HFFc6 (cell line): ENCODE results near the gene PAPSS2. TPM values are rescaled to one million over a fixed set of nuclear protein-coding genes. Genes with fewer than 3 reads are reported as not detected.

Experiments
- DNase-seq: peaks from one replicate; pipeline ENCODE4 v3.0.0-alpha.2; 2018
- H3K27ac Mint-ChIP-seq: 2 replicates; pipeline ENCODE4 v1.8.0; 2020; ENCODE audit warnings: mild to moderate bottlenecking, mixed read lengths
- H3K27me3 Mint-ChIP-seq: 2 replicates; pipeline ENCODE4 v1.8.0; 2021; ENCODE audit warnings: mild to moderate bottlenecking, moderate library complexity, mixed read lengths; ENCODE audit not compliant: insufficient read depth
- H3K36me3 Mint-ChIP-seq: 2 replicates; pipeline ENCODE4 v1.8.0; 2021; ENCODE audit warnings: low read depth, mixed read lengths
- H3K4me1 Mint-ChIP-seq: 2 replicates; pipeline ENCODE4 v1.8.0; 2020; ENCODE audit warnings: low read depth, mixed read lengths
- H3K4me3 Mint-ChIP-seq: 2 replicates; pipeline ENCODE4 v1.8.0; 2020; ENCODE audit warnings: mild to moderate bottlenecking, moderate library complexity, mixed read lengths
- H3K9me3 Mint-ChIP-seq: 2 replicates; pipeline ENCODE4 v1.8.0; 2020; ENCODE audit warnings: mild to moderate bottlenecking, mixed read lengths
- CTCF ChIP-seq: fragments of 200-600 bp; sonication (generic); IDR thresholded peaks from 2 replicates; pipeline ENCODE4 v1.5.0; 2021; ENCODE audit warnings: antibody characterized with exemption, mild to moderate bottlenecking
- total RNA-seq, 6 experiments: library from RNA; stranded (reverse); fragmentation: NEBNext Ultra II Directional; extraction: Animal tissue kit (Norgen Biotek cat#: 25700); gene quantifications; 2 replicates in 1 of 6; 3 replicates in 5 of 6; pipeline ENCODE4 v1.2.3, GENCODE V29; 2021

PAPSS2 gene
- total RNA-seq, 6 experiments from 2014 or later, result 388 to 630 (median 429) TPM

- H3K27me3 Mint-ChIP-seq, result peaks cover 3% of the 10 kb centered on the region
- no peaks in the 10 kb centered on the region for H3K36me3 Mint-ChIP-seq
- H3K4me3 Mint-ChIP-seq, result no peak overlapping the region
- H3K9me3 Mint-ChIP-seq, result no peaks in the 10 kb centered on the region
- no peak for TF ChIP-seq CTCF
- DNase-seq, result no peak
- H3K4me1 Mint-ChIP-seq, result peaks cover 18% of the 10 kb centered on the region
- no peak overlapping the region for H3K27ac Mint-ChIP-seq
Observed at GRCh38 chr10:87652261-87652660, 7.4 kb upstream of the PAPSS2 start.

- no peak overlapping the region for H3K4me3 Mint-ChIP-seq
- peaks cover 37% of the 10 kb centered on the region for H3K4me1 Mint-ChIP-seq
- H3K36me3 Mint-ChIP-seq, result no peaks in the 10 kb centered on the region
- no peak for TF ChIP-seq CTCF
- DNase-seq, result no peak
- H3K27me3 Mint-ChIP-seq, result no peaks in the 10 kb centered on the region; the same call in none of the 2 replicates
- H3K9me3 Mint-ChIP-seq, result no peaks in the 10 kb centered on the region
- H3K27ac Mint-ChIP-seq, result no peak overlapping the region
Observed at GRCh38 chr10:87654212-87654611, 5.5 kb upstream of the PAPSS2 start.

- Mint-ChIP-seq H3K4me1 (peaks cover 43% of the 10 kb centered on the region), H3K27ac (peak overlapping the region; percentile 90), H3K27me3 (peaks cover 1% of the 10 kb centered on the region), H3K9me3 (no peaks in the 10 kb centered on the region), H3K36me3 (peaks cover 15% of the 10 kb centered on the region), H3K4me3 (peak overlapping the region; percentile 59)
- peak; percentile 92 for TF ChIP-seq CTCF
- DNase-seq, result no peak
Observed at GRCh38 chr10:87656431-87657072, 3.1 kb upstream of the PAPSS2 start.

GRCh38 chr10:87657371-87657770, 2.3 kb upstream of the PAPSS2 start:
- Mint-ChIP-seq H3K36me3 (peaks cover 22% of the 10 kb centered on the region), H3K9me3 (no peaks in the 10 kb centered on the region), H3K4me1 (peaks cover 51% of the 10 kb centered on the region), H3K4me3 (peak overlapping the region; percentile 59), H3K27me3 (peaks cover 1% of the 10 kb centered on the region), H3K27ac (peak overlapping the region; percentile 90)
- TF ChIP-seq CTCF, result no peak
- peak; percentile 61 for DNase-seq

- Mint-ChIP-seq H3K4me3 (peak overlapping the region; percentile 59), H3K4me1 (peaks cover 60% of the 10 kb centered on the region), H3K36me3 (peaks cover 28% of the 10 kb centered on the region), H3K9me3 (no peaks in the 10 kb centered on the region), H3K27ac (peak overlapping the region; percentile 90), H3K27me3 (peaks cover 1% of the 10 kb centered on the region)
- TF ChIP-seq CTCF, result no peak
- no peak for DNase-seq
Observed at GRCh38 chr10:87658321-87658795, 1.3 kb upstream of the PAPSS2 start.
